ENCODE data around the gene KRTAP20-2. TPM values are rescaled to one million over a fixed set of nuclear protein-coding genes. Genes with fewer than 3 reads are reported as not detected.

Gene KRTAP20-2
- total RNA-seq, 1 experiment from 2014 or later = not detected

GRCh38 chr21:30620522-30620921, 14.5 kb upstream of the KRTAP20-2 start, which contains the start of gene KRTAP20-4:
TSS of gene KRTAP20-4 (plus strand) at chr21:30620627.
- ATAC-seq = no peak
- H3K36me3 ChIP-seq (ENCODE audit: control insufficient read depth, insufficient read depth, low read length) = no peaks in the 10 kb centered on the region
- no peaks in the 10 kb centered on the region for H3K4me1 ChIP-seq (ENCODE audit: control insufficient read depth, insufficient read depth, low read length)
- in situ Hi-C loops (cut with HindIII; ENCODE audit: low pct_unique_long_range_greater_than_20kb, low sequenced_read_pairs) = no loop called here
- TF ChIP-seq TCF7L2 (IDR thresholded peaks at IDR 0.05; ENCODE audit: low read depth, low read length) = no peak
- TF ChIP-seq REST (IDR thresholded peaks at IDR 0.05; ENCODE audit: insufficient read depth in 1 of 2, low read depth in 2 of 2, low read length in 1 of 2) = no peak
- TF ChIP-seq SIN3A (IDR thresholded peaks at IDR 0.05; ENCODE audit: borderline replicate concordance, insufficient read depth, low read depth, low read length) = no peak
- TF ChIP-seq CTCF (IDR thresholded peaks at IDR 0.05) = no peak
- no peak within 1 kb of the TSS for H3K4me3 ChIP-seq (ENCODE audit: low read depth in 2 of 2, low read length in 2 of 2)
- ChIA-PET CTCF (no interaction called here), POLR2A (no interaction called here)
- H3K9me3 ChIP-seq (ENCODE audit: control insufficient read depth, insufficient read depth, low read depth, low read length) = no peaks in the 10 kb centered on the region
- no TSS peak for BruUV-seq (replicated peaks)
- DNase-seq (ENCODE audit: low read depth, low spot score) = no peak
- intact Hi-C loops (cut with micrococcal nuclease; ENCODE audit: unreplicated experiment) = no loop called here
- H3K27ac ChIP-seq (ENCODE audit: low read length) = no peak within 1 kb of the TSS
- no peaks in the 10 kb centered on the region for H3K27me3 ChIP-seq (ENCODE audit: control insufficient read depth, insufficient read depth, low read length)

- intact Hi-C loops (cut with micrococcal nuclease; ENCODE audit: unreplicated experiment) = no loop called here
- no TSS peak for BruUV-seq (replicated peaks)
- POLR2A ChIA-PET = no interaction called here
Measured at GRCh38 chr21:30623362-30623761, 11.6 kb upstream of the KRTAP20-2 start.

More at GRCh38 chr21:30623362-30623761, 11.6 kb upstream of the KRTAP20-2 start:
- no peak for TF ChIP-seq TCF7L2 (IDR thresholded peaks at IDR 0.05; ENCODE audit: low read depth, low read length)
- TF ChIP-seq REST (IDR thresholded peaks at IDR 0.05; ENCODE audit: insufficient read depth in 1 of 2, low read depth in 2 of 2, low read length in 1 of 2) = no peak
- TF ChIP-seq CTCF (IDR thresholded peaks at IDR 0.05) = no peak
- TF ChIP-seq POLR2AphosphoS5 (IDR thresholded peaks at IDR 0.05; ENCODE audit: low read depth, low read length) = no peak
- TF ChIP-seq SIN3A (IDR thresholded peaks at IDR 0.05; ENCODE audit: borderline replicate concordance, insufficient read depth, low read depth, low read length) = no peak
- H3K27ac ChIP-seq (ENCODE audit: low read length) = no peak overlapping the region
- ATAC-seq = no peak
- no peaks in the 10 kb centered on the region for H3K4me1 ChIP-seq (ENCODE audit: control insufficient read depth, insufficient read depth, low read length)
- no peak overlapping the region for H3K4me3 ChIP-seq (ENCODE audit: low read depth in 2 of 2, low read length in 2 of 2)
- DNase-seq (ENCODE audit: low read depth, low spot score) = no peak
- in situ Hi-C loops (cut with HindIII; ENCODE audit: low pct_unique_long_range_greater_than_20kb, low sequenced_read_pairs) = no loop called here
- no peaks in the 10 kb centered on the region for H3K27me3 ChIP-seq (ENCODE audit: control insufficient read depth, insufficient read depth, low read length)
- no peaks in the 10 kb centered on the region for H3K36me3 ChIP-seq (ENCODE audit: control insufficient read depth, insufficient read depth, low read length)
- CTCF ChIA-PET = no interaction called here
- no peaks in the 10 kb centered on the region for H3K9me3 ChIP-seq (ENCODE audit: control insufficient read depth, insufficient read depth, low read depth, low read length)
